Tibial nerve (tissue), 3 donors: ENCODE measurements around the gene ZNF32.

Experiments used
- EP300 ChIP-seq, 2 donors: sonication (generic); formaldehyde crosslinking; IDR thresholded peaks; one replicate each; pipeline ENCODE4 v1.6.1; 2017; ENCODE audit warnings: antibody characterized with exemption in 2 of 2, mild to moderate bottlenecking in 1 of 2
- POLR2A ChIP-seq, 2 donors: fragments of 450-650 bp; IDR thresholded peaks; one replicate each; pipeline ENCODE4 v1.6.1; 2017; ENCODE audit warnings: antibody characterized with exemption in 2 of 2, mild to moderate bottlenecking in 2 of 2, moderate library complexity in 2 of 2

DNA sequence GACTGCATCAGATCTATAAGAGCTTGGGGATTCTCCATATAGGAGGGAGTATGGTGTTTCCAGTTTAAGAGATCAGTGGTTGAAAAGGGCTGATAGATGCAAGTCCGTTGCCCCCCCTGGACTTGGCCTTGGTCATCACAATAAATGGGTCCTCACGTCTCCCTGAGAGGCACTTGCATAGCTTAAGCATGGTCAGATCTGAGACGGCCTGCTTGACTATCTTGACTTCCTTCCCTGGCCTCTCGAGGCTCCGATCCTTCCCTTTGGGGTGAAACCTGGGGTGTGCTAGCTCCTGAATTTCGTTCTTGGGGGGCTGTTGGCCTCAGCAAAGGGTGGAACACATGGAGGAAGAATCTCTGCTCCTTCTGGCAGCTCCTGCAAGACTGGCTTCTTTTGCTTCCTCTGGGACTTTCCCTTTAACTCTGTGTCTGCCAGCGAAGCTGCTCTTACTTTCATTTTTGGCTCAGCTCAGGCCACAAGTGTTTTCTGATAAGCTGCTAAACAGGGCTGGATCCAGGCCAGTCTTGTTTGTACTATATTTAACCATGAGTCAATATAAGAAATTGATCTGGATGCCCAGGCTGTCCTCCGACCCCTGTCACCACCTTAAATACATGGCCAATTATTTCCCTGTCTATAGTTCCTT, 53.6 kb downstream of the ZNF32 start:
- TF ChIP-seq EP300 (IDR thresholded peaks at IDR 0.05) (no peak), POLR2A (IDR thresholded peaks at IDR 0.05) (no peak)
